HG03039 (cell line): ENCODE data around the gene MAK.
A peak's percentile ranks its signal among the peaks of the same experiment; 100 is the strongest.
"Not testable (repeated sequence)": the region's sequence is repeated elsewhere in the genome, so short reads cannot be mapped to it uniquely, and the experiment has no call there.

ENCODE experiments used
- ATAC-seq: cut with Tn5 transposase; IDR thresholded peaks from one replicate; pipeline ENCODE4 v1.9.1; 2021; ENCODE audit warnings: mild to moderate bottlenecking, moderate library complexity; ENCODE audit not compliant: unreplicated experiment

The MAK gene

GRCh38 chr6:10779076-10779475 lies 59.3 kb downstream of the MAK start:
- ATAC-seq = no peak

- no peak for ATAC-seq
These were observed 60.1 kb downstream of the MAK start for GRCh38 chr6:10778230-10778629.

- ATAC-seq = no peak
These were observed 66.9 kb downstream of the MAK start for GRCh38 chr6:10771371-10771894.

- ATAC-seq = no peak
These were observed 68.9 kb downstream of the MAK start for GRCh38 chr6:10769419-10769818.

GRCh38 chr6:10763006-10763405 lies 75.3 kb downstream of the MAK start:
- ATAC-seq = no peak

- no peak for ATAC-seq
These were observed 78.4 kb downstream of the MAK start for GRCh38 chr6:10759884-10760329.

GRCh38 chr6:10759312-10759839 lies 79.0 kb downstream of the MAK start:
- no peak for ATAC-seq

- ATAC-seq = no peak
These were observed 82.3 kb downstream of the MAK start for GRCh38 chr6:10756085-10756484.

GRCh38 chr6:10751757-10752156 lies 86.6 kb downstream of the MAK start:
- ATAC-seq = not testable (repeated sequence)

- ATAC-seq = not testable (repeated sequence)
These were observed 87.8 kb downstream of the MAK start for GRCh38 chr6:10750568-10750967.

GRCh38 chr6:10749734-10750133 lies 88.6 kb downstream of the MAK start:
- ATAC-seq = no peak

- peak; percentile 94 for ATAC-seq
These were observed 90.9 kb downstream of the MAK start, which contains the start of gene TMEM14B for GRCh38 chr6:10747251-10747972. Gene TMEM14B, plus strand, starts transcription at chr6:10747805. Its CDS starts 1,441 bp downstream, at chr6:10749246.

GRCh38 chr6:10746915-10747250 lies 91.5 kb downstream of the MAK start:
- no peak for ATAC-seq

GRCh38 chr6:10745116-10745515 lies 93.2 kb downstream of the MAK start:
- no peak for ATAC-seq

GRCh38 chr6:10743515-10743914 lies 94.8 kb downstream of the MAK start:
- no peak for ATAC-seq

- no peak for ATAC-seq
These were observed 96.1 kb downstream of the MAK start for GRCh38 chr6:10742251-10742650.

GRCh38 chr6:10741643-10742042 lies 96.7 kb downstream of the MAK start:
- not testable (repeated sequence) for ATAC-seq

GRCh38 chr6:10740061-10740460 lies 98.3 kb downstream of the MAK start:
- no peak for ATAC-seq

GRCh38 chr6:10736731-10737130 lies 101.6 kb downstream of the MAK start:
- ATAC-seq = no peak

GRCh38 chr6:10733863-10734262 lies 104.5 kb downstream of the MAK start:
- ATAC-seq = no peak

- no peak for ATAC-seq
These were observed 105.1 kb downstream of the MAK start for GRCh38 chr6:10733151-10733715.

- ATAC-seq = no peak
These were observed 108.1 kb downstream of the MAK start for GRCh38 chr6:10730254-10730653.
